ENCODE data around the gene MYO3B. TPM values are rescaled to one million over a fixed set of nuclear protein-coding genes. Genes with fewer than 3 reads are reported as not detected.

Gene MYO3B
- total and polyA plus RNA-seq, 2 of the 8 experiments (the other 6 are each of a cell fraction or from before 2014, with no cell fraction given), result 0.17 to 0.19 TPM

DNA sequence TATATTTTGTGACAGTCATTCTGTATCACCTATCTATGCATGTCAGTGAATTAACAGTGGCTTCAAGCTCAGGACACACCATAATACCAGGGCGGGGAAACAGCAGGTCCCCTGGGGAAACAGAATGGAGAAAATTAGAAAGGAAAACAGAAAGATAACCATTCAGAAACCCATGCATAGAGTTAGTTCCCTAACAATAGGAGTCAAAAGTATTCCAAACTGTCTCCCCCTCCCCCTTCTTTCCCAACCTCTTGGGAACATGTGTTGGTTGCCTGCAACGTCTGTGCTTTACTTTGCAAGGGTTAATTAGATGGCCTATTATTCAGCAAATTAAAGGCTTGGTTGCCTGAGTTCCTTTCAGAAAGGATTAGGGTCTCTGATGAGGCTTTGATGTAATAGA is 176.4 kb downstream of the MYO3B start:
- no peak overlapping the region for H3K9ac ChIP-seq (replicated peaks in 1 of 4; ENCODE audit: extremely low read depth in 1 of 4, low read depth in 3 of 4, low read length in 3 of 4)
- no peaks in the 10 kb centered on the region for H3K79me1 ChIP-seq (ENCODE audit: low read depth, low read length)
- no peaks in the 10 kb centered on the region for H3K36me3 ChIP-seq (ENCODE audit: control insufficient read depth in 2 of 4, insufficient read depth in 4 of 4, low read length in 3 of 4)
- no peak overlapping the region for H2AK5ac ChIP-seq (ENCODE audit: low read depth, low read length)
- peaks cover 0 to 13% (median 9%) of the 10 kb centered on the region in 4 experiments; a peak in 3 of 7 replicates for H3K4me1 ChIP-seq (replicated peaks in 1 of 4; ENCODE audit: control insufficient read depth in 3 of 4, insufficient read depth in 4 of 4, low read length in 3 of 4)
- H2BK15ac ChIP-seq (ENCODE audit: low read length), result no peak overlapping the region
- H2BK12ac ChIP-seq (ENCODE audit: low read depth, low read length), result no peak overlapping the region
- no peak overlapping the region for H3K14ac ChIP-seq (ENCODE audit: insufficient read length)
- FAIRE-seq, result no peak
- no peaks in the 10 kb centered on the region; a peak in 1 of 4 replicates for H3K9me3 ChIP-seq (ENCODE audit: insufficient read depth in 2 of 2, low read depth in 1 of 2, low read length in 1 of 2)
- no peaks in the 10 kb centered on the region for H3K23me2 ChIP-seq (ENCODE audit: low read depth, low read length)
- no peak overlapping the region for H4K8ac ChIP-seq (ENCODE audit: extremely low read depth, insufficient read depth, low read length)
- H3K79me2 ChIP-seq (ENCODE audit: control insufficient read depth in 1 of 2, insufficient read depth in 2 of 2, low read length in 2 of 2), result no peaks in the 10 kb centered on the region
- no peaks in the 10 kb centered on the region for H4K20me1 ChIP-seq (replicated peaks in 1 of 2; ENCODE audit: control insufficient read depth in 1 of 2, insufficient read depth in 2 of 2, low read length in 2 of 2)
- no peak overlapping the region for H3K23ac ChIP-seq (ENCODE audit: insufficient read length)
- no peak overlapping the region for H3K56ac ChIP-seq (replicated peaks; ENCODE audit: insufficient read length, low read depth, low read length)
- no peak overlapping the region for H2BK5ac ChIP-seq (ENCODE audit: low read depth, low read length)
- no peak overlapping the region for H4K5ac ChIP-seq (ENCODE audit: insufficient read length, low read depth, low read length)
- POLR2A ChIA-PET (ENCODE audit: partially characterized antibody), result no interaction called here
- H3K27ac ChIP-seq (ENCODE audit: low read depth, low read length), result no peak overlapping the region
- peak in 1 of 2 experiments; percentile 23 for DNase-seq (ENCODE audit: low read depth in 1 of 2, low spot score in 2 of 2)
- H2BK120ac ChIP-seq (replicated peaks; ENCODE audit: low read depth, low read length), result no peak overlapping the region
- H3K18ac ChIP-seq (ENCODE audit: extremely low read depth, low read length), result no peak overlapping the region
- no peak overlapping the region for H2AFZ ChIP-seq (ENCODE audit: low read length)
- H3K27me3 ChIP-seq (replicated peaks in 1 of 4; ENCODE audit: control insufficient read depth in 3 of 4, extremely low read depth in 1 of 4, insufficient read depth in 3 of 4, low read length in 3 of 4), result no peaks in the 10 kb centered on the region
- no peak overlapping the region for H3K4ac ChIP-seq (replicated peaks; ENCODE audit: insufficient read length, low read depth, low read length)
- H3K4me3 ChIP-seq (ENCODE audit: extremely low read depth in 1 of 4, insufficient read depth in 2 of 4, low read depth in 3 of 4, low read length in 4 of 4), result no peak overlapping the region; a peak in 1 of 8 replicates
- H2BK20ac ChIP-seq (ENCODE audit: low read length), result no peak overlapping the region
- 15% methylated on average over 2 of the region's 2 CpGs; no CpG with 5 or more reads in 1 of the 2 experiments for WGBS, 2 experiments (ENCODE audit: extremely low coverage in 1 of 2, insufficient coverage in 1 of 2, insufficient read length in 1 of 2, insufficient replicate concordance in 2 of 2, low coverage in 1 of 2, low lambda C conversion rate in 2 of 2, missing lambda C conversion rate in 1 of 2)
- H3K4me2 ChIP-seq (ENCODE audit: insufficient read depth in 1 of 2, low read depth in 2 of 2, low read length in 2 of 2), result peak overlapping the region; percentile 14 to 40
- no peak overlapping the region for H4K91ac ChIP-seq (replicated peaks; ENCODE audit: insufficient read length, low read length)
- CTCF ChIA-PET (ENCODE audit: partially characterized antibody), result interaction anchor here (1.2 kb wide), 2 partner anchors 12 to 30 kb away, joined by 3 read pairs; no protein-coding TSS in a partner anchor
- no peak for TF ChIP-seq GABPA (IDR thresholded peaks at IDR 0.05; ENCODE audit: borderline replicate concordance, insufficient read depth, low read length)
- TF ChIP-seq MAX (IDR thresholded peaks at IDR 0.05), result no peak
- no peak for TF ChIP-seq TAF7 (optimal IDR thresholded peaks at IDR 0.05; ENCODE audit: borderline replicate concordance, low read depth, low read length)
- no peak for TF ChIP-seq CHD1 (IDR thresholded peaks at IDR 0.05; ENCODE audit: low read depth, low read length)
- TF ChIP-seq RNF2 (IDR thresholded peaks at IDR 0.05; ENCODE audit: borderline replicate concordance, low read depth, low read length, missing control alignments, poor library complexity, severe bottlenecking), result no peak
- TF ChIP-seq SAP30 (IDR thresholded peaks at IDR 0.05; ENCODE audit: insufficient read depth, insufficient replicate concordance, low read length), result no peak
- no peak for TF ChIP-seq ATF2 (IDR thresholded peaks at IDR 0.05; ENCODE audit: low read length)
- TF ChIP-seq USF2 (IDR thresholded peaks at IDR 0.05; ENCODE audit: low read length), result no peak
- no peak for TF ChIP-seq SUZ12 (IDR thresholded peaks at IDR 0.05; ENCODE audit: low read length)
- TF ChIP-seq KDM5A (IDR thresholded peaks at IDR 0.05; ENCODE audit: low read length), result no peak
